WTC11 (cell line): ENCODE data around the gene NXPH3. TPM values are rescaled to one million over a fixed set of nuclear protein-coding genes. Genes with fewer than 3 reads are reported as not detected.

Experiments used
- ATAC-seq: fragments of 200-7000 bp; cut with Tn5 transposase; 2 replicates; pipeline ENCODE4 v1.10.0; 2021; ENCODE audit warnings: mild to moderate bottlenecking, moderate library complexity
- CTCF ChIA-PET: fragments of 300-600 bp; sonication (Branson Sonifier 250); formaldehyde crosslinking; loops from one replicate; lab custom pipeline; 2021; ENCODE audit warnings: antibody characterized with exemption; lab: Charles Lee
- POLR2A ChIA-PET: fragments of 350-600 bp; sonication (Branson Sonifier 250); formaldehyde crosslinking; loops from one replicate; lab custom pipeline; 2021; ENCODE audit warnings: antibody characterized with exemption; lab: Charles Lee
- DNase-seq: peaks from one replicate; pipeline ENCODE4 v3.0.0; 2021; ENCODE audit warnings: low spot score
- H3K27ac Mint-ChIP-seq: 2 replicates; pipeline ENCODE4 v1.8.0; 2021; ENCODE audit warnings: mixed read lengths
- H3K27me3 Mint-ChIP-seq: 2 replicates; pipeline ENCODE4 v1.8.0; 2021; ENCODE audit warnings: low read depth, mild to moderate bottlenecking, moderate library complexity, mixed read lengths
- H3K36me3 Mint-ChIP-seq: 2 replicates; pipeline ENCODE4 v1.8.0; 2021; ENCODE audit warnings: mixed read lengths
- H3K4me1 Mint-ChIP-seq: 2 replicates; pipeline ENCODE4 v1.8.0; 2022; ENCODE audit warnings: mixed read lengths
- H3K4me3 Mint-ChIP-seq: 2 replicates; pipeline ENCODE4 v1.8.0; 2021; ENCODE audit warnings: mild to moderate bottlenecking, moderate library complexity, mixed read lengths
- H3K9me3 Mint-ChIP-seq: 2 replicates; pipeline ENCODE4 v1.8.0; 2021; ENCODE audit warnings: mixed read lengths
- CBFB ChIP-seq: sonication (generic); formaldehyde crosslinking; IDR thresholded peaks from 2 replicates; pipeline ENCODE4 v1.8.1; 2022; ENCODE audit warnings: mild to moderate bottlenecking, low read depth, missing genetic modification reagents
- CREB1 ChIP-seq: sonication (generic); formaldehyde crosslinking; IDR thresholded peaks from 2 replicates; pipeline ENCODE4 v1.8.0; 2023; ENCODE audit warnings: mild to moderate bottlenecking, missing genetic modification reagents
- EMX1 ChIP-seq: fragments of 250-450 bp; sonication (Bioruptor Pico); IDR thresholded peaks from 2 replicates; pipeline ENCODE4 v1.8.0; 2021; ENCODE audit warnings: mild to moderate bottlenecking
- GRHL2 ChIP-seq: fragments of 250-450 bp; sonication (Bioruptor Pico); IDR thresholded peaks from 2 replicates; pipeline ENCODE4 v1.8.0; 2022; ENCODE audit warnings: mild to moderate bottlenecking, moderate library complexity; ENCODE audit not compliant: insufficient replicate concordance, severe bottlenecking
- HMGXB4 ChIP-seq: sonication (generic); formaldehyde crosslinking; IDR thresholded peaks from 2 replicates; pipeline ENCODE4 v1.8.1; 2023; ENCODE audit warnings: mild to moderate bottlenecking, moderate library complexity, missing genetic modification reagents
- IRF1 ChIP-seq: sonication (generic); formaldehyde crosslinking; IDR thresholded peaks from 2 replicates; pipeline ENCODE4 v1.8.0; 2023; ENCODE audit warnings: missing genetic modification reagents
- MYBL2 ChIP-seq: sonication (generic); formaldehyde crosslinking; IDR thresholded peaks from 2 replicates; pipeline ENCODE4 v1.8.1; 2023; ENCODE audit warnings: mild to moderate bottlenecking, moderate library complexity, missing genetic modification reagents
- NFYB ChIP-seq: sonication (generic); formaldehyde crosslinking; conservative IDR thresholded peaks from 2 replicates; pipeline ENCODE4 v1.8.0; 2022; ENCODE audit warnings: low read depth, missing genetic modification reagents
- NR1H2 ChIP-seq: sonication (generic); formaldehyde crosslinking; IDR thresholded peaks from 2 replicates; pipeline ENCODE4 v1.9.0; 2021; ENCODE audit warnings: mild to moderate bottlenecking, moderate library complexity, missing genetic modification reagents
- TEAD1 ChIP-seq: sonication (generic); formaldehyde crosslinking; IDR thresholded peaks from 2 replicates; pipeline ENCODE4 v1.8.0; 2022; ENCODE audit warnings: mild to moderate bottlenecking, missing genetic modification reagents
- ZBTB43 ChIP-seq: sonication (generic); formaldehyde crosslinking; IDR thresholded peaks from 2 replicates; pipeline ENCODE4 v1.8.1; 2023; ENCODE audit warnings: mild to moderate bottlenecking, missing genetic modification reagents
- ZNF219 ChIP-seq: sonication (generic); formaldehyde crosslinking; IDR thresholded peaks from 2 replicates; pipeline ENCODE4 v1.8.0; 2023; ENCODE audit warnings: missing genetic modification reagents, mild to moderate bottlenecking, borderline replicate concordance
- ZNF317 ChIP-seq: sonication (generic); formaldehyde crosslinking; IDR thresholded peaks from 2 replicates; pipeline ENCODE4 v1.8.1; 2023; ENCODE audit warnings: low read depth, mild to moderate bottlenecking, moderate library complexity, missing genetic modification reagents, borderline replicate concordance
- ZNF396 ChIP-seq: fragments of 250-450 bp; sonication (Bioruptor Pico); IDR thresholded peaks from 2 replicates; pipeline ENCODE4 v1.8.0; 2021; ENCODE audit warnings: mild to moderate bottlenecking, moderate library complexity, borderline replicate concordance
- total RNA-seq: library from RNA; stranded (reverse); gene quantifications from 3 replicates; pipeline ENCODE4 v1.2.3, GENCODE V29; 2021
- TF ChIP-seq, protein P1 (sequence below): fragments of 250-450 bp; sonication (Bioruptor Pico); IDR thresholded peaks from 2 replicates; pipeline ENCODE4 v1.9.0; 2021; ENCODE audit warnings: mild to moderate bottlenecking, borderline replicate concordance
- TF ChIP-seq, protein P2 (sequence below): sonication (generic); formaldehyde crosslinking; IDR thresholded peaks from 2 replicates; pipeline ENCODE4 v1.8.0; 2022; ENCODE audit warnings: mild to moderate bottlenecking, missing genetic modification reagents
- TF ChIP-seq, protein P3 (sequence below): sonication (generic); formaldehyde crosslinking; IDR thresholded peaks from 2 replicates; pipeline ENCODE4 v1.8.0; 2022; ENCODE audit warnings: missing genetic modification reagents
- TF ChIP-seq, protein P4 (sequence below): sonication (generic); formaldehyde crosslinking; conservative IDR thresholded peaks from 2 replicates; pipeline ENCODE4 v1.8.1; 2023; ENCODE audit warnings: mild to moderate bottlenecking, low read depth, missing genetic modification reagents, moderate library complexity

The NXPH3 gene
- total RNA-seq, 1 experiment from 2014 or later = 3.4 TPM

GRCh38 chr17:49603238-49603637 lies 27.6 kb downstream of the NXPH3 start:
- no peaks in the 10 kb centered on the region for H3K9me3 Mint-ChIP-seq
- no peaks in the 10 kb centered on the region for H3K4me1 Mint-ChIP-seq
- DNase-seq = no peak
- H3K27ac Mint-ChIP-seq = no peak overlapping the region
- CTCF ChIA-PET = no interaction called here
- POLR2A ChIA-PET = no interaction called here
- H3K4me3 Mint-ChIP-seq = no peak overlapping the region
- H3K27me3 Mint-ChIP-seq = no peaks in the 10 kb centered on the region
- peaks cover 25% of the 10 kb centered on the region for H3K36me3 Mint-ChIP-seq
- no peak for TF ChIP-seq ZBTB43 (CRISPR knock-in tag)
- TF ChIP-seq, protein P1, sequence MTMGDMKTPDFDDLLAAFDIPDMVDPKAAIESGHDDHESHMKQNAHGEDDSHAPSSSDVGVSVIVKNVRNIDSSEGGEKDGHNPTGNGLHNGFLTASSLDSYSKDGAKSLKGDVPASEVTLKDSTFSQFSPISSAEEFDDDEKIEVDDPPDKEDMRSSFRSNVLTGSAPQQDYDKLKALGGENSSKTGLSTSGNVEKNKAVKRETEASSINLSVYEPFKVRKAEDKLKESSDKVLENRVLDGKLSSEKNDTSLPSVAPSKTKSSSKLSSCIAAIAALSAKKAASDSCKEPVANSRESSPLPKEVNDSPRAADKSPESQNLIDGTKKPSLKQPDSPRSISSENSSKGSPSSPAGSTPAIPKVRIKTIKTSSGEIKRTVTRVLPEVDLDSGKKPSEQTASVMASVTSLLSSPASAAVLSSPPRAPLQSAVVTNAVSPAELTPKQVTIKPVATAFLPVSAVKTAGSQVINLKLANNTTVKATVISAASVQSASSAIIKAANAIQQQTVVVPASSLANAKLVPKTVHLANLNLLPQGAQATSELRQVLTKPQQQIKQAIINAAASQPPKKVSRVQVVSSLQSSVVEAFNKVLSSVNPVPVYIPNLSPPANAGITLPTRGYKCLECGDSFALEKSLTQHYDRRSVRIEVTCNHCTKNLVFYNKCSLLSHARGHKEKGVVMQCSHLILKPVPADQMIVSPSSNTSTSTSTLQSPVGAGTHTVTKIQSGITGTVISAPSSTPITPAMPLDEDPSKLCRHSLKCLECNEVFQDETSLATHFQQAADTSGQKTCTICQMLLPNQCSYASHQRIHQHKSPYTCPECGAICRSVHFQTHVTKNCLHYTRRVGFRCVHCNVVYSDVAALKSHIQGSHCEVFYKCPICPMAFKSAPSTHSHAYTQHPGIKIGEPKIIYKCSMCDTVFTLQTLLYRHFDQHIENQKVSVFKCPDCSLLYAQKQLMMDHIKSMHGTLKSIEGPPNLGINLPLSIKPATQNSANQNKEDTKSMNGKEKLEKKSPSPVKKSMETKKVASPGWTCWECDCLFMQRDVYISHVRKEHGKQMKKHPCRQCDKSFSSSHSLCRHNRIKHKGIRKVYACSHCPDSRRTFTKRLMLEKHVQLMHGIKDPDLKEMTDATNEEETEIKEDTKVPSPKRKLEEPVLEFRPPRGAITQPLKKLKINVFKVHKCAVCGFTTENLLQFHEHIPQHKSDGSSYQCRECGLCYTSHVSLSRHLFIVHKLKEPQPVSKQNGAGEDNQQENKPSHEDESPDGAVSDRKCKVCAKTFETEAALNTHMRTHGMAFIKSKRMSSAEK (CRISPR knock-in tag) = no peak
- TF ChIP-seq NR1H2 (CRISPR knock-in tag) = no peak
- no peak for TF ChIP-seq CREB1
- TF ChIP-seq ZNF317 (CRISPR knock-in tag) = no peak
- TF ChIP-seq MYBL2 (CRISPR knock-in tag) = no peak
- no peak for TF ChIP-seq GRHL2
- no peak for TF ChIP-seq EMX1
- TF ChIP-seq, protein P2, sequence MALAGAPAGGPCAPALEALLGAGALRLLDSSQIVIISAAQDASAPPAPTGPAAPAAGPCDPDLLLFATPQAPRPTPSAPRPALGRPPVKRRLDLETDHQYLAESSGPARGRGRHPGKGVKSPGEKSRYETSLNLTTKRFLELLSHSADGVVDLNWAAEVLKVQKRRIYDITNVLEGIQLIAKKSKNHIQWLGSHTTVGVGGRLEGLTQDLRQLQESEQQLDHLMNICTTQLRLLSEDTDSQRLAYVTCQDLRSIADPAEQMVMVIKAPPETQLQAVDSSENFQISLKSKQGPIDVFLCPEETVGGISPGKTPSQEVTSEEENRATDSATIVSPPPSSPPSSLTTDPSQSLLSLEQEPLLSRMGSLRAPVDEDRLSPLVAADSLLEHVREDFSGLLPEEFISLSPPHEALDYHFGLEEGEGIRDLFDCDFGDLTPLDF (CRISPR knock-in tag) = no peak
- TF ChIP-seq, protein P3, sequence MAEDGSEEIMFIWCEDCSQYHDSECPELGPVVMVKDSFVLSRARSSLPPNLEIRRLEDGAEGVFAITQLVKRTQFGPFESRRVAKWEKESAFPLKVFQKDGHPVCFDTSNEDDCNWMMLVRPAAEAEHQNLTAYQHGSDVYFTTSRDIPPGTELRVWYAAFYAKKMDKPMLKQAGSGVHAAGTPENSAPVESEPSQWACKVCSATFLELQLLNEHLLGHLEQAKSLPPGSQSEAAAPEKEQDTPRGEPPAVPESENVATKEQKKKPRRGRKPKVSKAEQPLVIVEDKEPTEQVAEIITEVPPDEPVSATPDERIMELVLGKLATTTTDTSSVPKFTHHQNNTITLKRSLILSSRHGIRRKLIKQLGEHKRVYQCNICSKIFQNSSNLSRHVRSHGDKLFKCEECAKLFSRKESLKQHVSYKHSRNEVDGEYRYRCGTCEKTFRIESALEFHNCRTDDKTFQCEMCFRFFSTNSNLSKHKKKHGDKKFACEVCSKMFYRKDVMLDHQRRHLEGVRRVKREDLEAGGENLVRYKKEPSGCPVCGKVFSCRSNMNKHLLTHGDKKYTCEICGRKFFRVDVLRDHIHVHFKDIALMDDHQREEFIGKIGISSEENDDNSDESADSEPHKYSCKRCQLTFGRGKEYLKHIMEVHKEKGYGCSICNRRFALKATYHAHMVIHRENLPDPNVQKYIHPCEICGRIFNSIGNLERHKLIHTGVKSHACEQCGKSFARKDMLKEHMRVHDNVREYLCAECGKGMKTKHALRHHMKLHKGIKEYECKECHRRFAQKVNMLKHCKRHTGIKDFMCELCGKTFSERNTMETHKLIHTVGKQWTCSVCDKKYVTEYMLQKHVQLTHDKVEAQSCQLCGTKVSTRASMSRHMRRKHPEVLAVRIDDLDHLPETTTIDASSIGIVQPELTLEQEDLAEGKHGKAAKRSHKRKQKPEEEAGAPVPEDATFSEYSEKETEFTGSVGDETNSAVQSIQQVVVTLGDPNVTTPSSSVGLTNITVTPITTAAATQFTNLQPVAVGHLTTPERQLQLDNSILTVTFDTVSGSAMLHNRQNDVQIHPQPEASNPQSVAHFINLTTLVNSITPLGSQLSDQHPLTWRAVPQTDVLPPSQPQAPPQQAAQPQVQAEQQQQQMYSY (CRISPR knock-in tag) = no peak
- TF ChIP-seq IRF1 (CRISPR knock-in tag) = no peak
- TF ChIP-seq TEAD1 = no peak
- no peak for TF ChIP-seq CBFB
- no peak for TF ChIP-seq ZNF396 (CRISPR knock-in tag)
- TF ChIP-seq, protein P4, sequence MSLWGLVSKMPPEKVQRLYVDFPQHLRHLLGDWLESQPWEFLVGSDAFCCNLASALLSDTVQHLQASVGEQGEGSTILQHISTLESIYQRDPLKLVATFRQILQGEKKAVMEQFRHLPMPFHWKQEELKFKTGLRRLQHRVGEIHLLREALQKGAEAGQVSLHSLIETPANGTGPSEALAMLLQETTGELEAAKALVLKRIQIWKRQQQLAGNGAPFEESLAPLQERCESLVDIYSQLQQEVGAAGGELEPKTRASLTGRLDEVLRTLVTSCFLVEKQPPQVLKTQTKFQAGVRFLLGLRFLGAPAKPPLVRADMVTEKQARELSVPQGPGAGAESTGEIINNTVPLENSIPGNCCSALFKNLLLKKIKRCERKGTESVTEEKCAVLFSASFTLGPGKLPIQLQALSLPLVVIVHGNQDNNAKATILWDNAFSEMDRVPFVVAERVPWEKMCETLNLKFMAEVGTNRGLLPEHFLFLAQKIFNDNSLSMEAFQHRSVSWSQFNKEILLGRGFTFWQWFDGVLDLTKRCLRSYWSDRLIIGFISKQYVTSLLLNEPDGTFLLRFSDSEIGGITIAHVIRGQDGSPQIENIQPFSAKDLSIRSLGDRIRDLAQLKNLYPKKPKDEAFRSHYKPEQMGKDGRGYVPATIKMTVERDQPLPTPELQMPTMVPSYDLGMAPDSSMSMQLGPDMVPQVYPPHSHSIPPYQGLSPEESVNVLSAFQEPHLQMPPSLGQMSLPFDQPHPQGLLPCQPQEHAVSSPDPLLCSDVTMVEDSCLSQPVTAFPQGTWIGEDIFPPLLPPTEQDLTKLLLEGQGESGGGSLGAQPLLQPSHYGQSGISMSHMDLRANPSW (CRISPR knock-in tag) = no peak
- TF ChIP-seq NFYB (CRISPR knock-in tag) = no peak
- no peak for TF ChIP-seq ZNF219 (CRISPR knock-in tag)
- no peak for TF ChIP-seq HMGXB4 (CRISPR knock-in tag)
- no peak for ATAC-seq
